ENCODE results near the gene ALDH16A1.

GRCh38 chr19:49487277-49488045 is 34.4 kb downstream of the ALDH16A1 start, which contains the start of gene RPL13A:
- TF ChIP-seq NFYA (IDR thresholded peaks at IDR 0.05; ENCODE audit: borderline replicate concordance, low read depth, low read length) = no peak; the same call in 1 of the 2 replicates
- peak; percentile 69 for TF ChIP-seq FOXM1 (IDR thresholded peaks at IDR 0.05; ENCODE audit: low read depth, low read length)
- TF ChIP-seq, protein P1, sequence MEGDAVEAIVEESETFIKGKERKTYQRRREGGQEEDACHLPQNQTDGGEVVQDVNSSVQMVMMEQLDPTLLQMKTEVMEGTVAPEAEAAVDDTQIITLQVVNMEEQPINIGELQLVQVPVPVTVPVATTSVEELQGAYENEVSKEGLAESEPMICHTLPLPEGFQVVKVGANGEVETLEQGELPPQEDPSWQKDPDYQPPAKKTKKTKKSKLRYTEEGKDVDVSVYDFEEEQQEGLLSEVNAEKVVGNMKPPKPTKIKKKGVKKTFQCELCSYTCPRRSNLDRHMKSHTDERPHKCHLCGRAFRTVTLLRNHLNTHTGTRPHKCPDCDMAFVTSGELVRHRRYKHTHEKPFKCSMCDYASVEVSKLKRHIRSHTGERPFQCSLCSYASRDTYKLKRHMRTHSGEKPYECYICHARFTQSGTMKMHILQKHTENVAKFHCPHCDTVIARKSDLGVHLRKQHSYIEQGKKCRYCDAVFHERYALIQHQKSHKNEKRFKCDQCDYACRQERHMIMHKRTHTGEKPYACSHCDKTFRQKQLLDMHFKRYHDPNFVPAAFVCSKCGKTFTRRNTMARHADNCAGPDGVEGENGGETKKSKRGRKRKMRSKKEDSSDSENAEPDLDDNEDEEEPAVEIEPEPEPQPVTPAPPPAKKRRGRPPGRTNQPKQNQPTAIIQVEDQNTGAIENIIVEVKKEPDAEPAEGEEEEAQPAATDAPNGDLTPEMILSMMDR (IDR thresholded peaks at IDR 0.05 in 2 of 3, conservative IDR thresholded peaks at IDR 0.05 in 1 of 3; ENCODE audit: control insufficient read depth in 2 of 3, extremely low read depth in 1 of 3, insufficient read depth in 1 of 3, low read depth in 3 of 3, low read length in 3 of 3) = no peak
- no peak for TF ChIP-seq WRNIP1 (IDR thresholded peaks at IDR 0.05; ENCODE audit: borderline replicate concordance, low read depth, low read length)
- TF ChIP-seq PKNOX1 (IDR thresholded peaks at IDR 0.05) = peak; percentile 33
- TF ChIP-seq ZNF207 (IDR thresholded peaks at IDR 0.05; ENCODE audit: borderline replicate concordance) = peak; percentile 68
- no peak for TF ChIP-seq JUND (IDR thresholded peaks at IDR 0.05; ENCODE audit: low read depth, low read length)
- TF ChIP-seq RAD21 (IDR thresholded peaks at IDR 0.05; ENCODE audit: insufficient read depth, low read depth, low read length) = no peak
- peak; percentile 99 for TF ChIP-seq CBFB (IDR thresholded peaks at IDR 0.05; ENCODE audit: low read depth)
- TF ChIP-seq, protein P2, sequence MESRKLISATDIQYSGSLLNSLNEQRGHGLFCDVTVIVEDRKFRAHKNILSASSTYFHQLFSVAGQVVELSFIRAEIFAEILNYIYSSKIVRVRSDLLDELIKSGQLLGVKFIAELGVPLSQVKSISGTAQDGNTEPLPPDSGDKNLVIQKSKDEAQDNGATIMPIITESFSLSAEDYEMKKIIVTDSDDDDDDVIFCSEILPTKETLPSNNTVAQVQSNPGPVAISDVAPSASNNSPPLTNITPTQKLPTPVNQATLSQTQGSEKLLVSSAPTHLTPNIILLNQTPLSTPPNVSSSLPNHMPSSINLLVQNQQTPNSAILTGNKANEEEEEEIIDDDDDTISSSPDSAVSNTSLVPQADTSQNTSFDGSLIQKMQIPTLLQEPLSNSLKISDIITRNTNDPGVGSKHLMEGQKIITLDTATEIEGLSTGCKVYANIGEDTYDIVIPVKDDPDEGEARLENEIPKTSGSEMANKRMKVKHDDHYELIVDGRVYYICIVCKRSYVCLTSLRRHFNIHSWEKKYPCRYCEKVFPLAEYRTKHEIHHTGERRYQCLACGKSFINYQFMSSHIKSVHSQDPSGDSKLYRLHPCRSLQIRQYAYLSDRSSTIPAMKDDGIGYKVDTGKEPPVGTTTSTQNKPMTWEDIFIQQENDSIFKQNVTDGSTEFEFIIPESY (IDR thresholded peaks at IDR 0.05) = no peak
- TF ChIP-seq TAF1 (IDR thresholded peaks at IDR 0.05; ENCODE audit: borderline replicate concordance, low read depth, low read length) = peak; percentile 100
- TF ChIP-seq EZH2 (IDR thresholded peaks at IDR 0.05; ENCODE audit: borderline replicate concordance, control insufficient read depth, low read depth, low read length) = no peak

Measured in GM12878 (cell line).